GM12878 (cell line): ENCODE results near the gene KRT4. TPM values are rescaled to one million over a fixed set of nuclear protein-coding genes. Genes with fewer than 3 reads are reported as not detected.

Experiments used
- ATAC-seq: fragments of 200-7000 bp; cut with Tn5 transposase; 3 replicates; pipeline ENCODE4 v1.9.1; 2020; ENCODE audit warnings: mild to moderate bottlenecking, moderate library complexity
- BruUV-seq: library from RNA; stranded (reverse); fragments of 400-500 nt; replicated peaks from 2 replicates; lab custom pipeline; 2021; lab: Mats Ljungman, UMichigan
- CTCF ChIA-PET: fragments of 300-600 bp; sonication (Branson Sonifier 250); formaldehyde crosslinking; extraction: SDS; loops from one replicate; lab custom pipeline; 2021; ENCODE audit warnings: inconsistent platforms; lab: Yijun Ruan, JAX
- POLR2A ChIA-PET: fragments of 350-600 bp; formaldehyde crosslinking; extraction: SDS; loops from one replicate; lab custom pipeline; 2021; ENCODE audit warnings: inconsistent platforms; lab: Charles Lee
- RAD21 ChIA-PET: fragments of 300-600 bp; sonication (Branson Sonifier 250); formaldehyde crosslinking; loops from one replicate; lab custom pipeline; 2023; ENCODE audit warnings: antibody characterized with exemption; ENCODE audit not compliant: unreplicated experiment; lab: Charles Lee
- SMC1A ChIA-PET: fragments of 300-600 bp; sonication (Branson Sonifier 250); formaldehyde crosslinking; loops from one replicate; lab custom pipeline; 2023; ENCODE audit not compliant: unreplicated experiment, uncharacterized antibody; lab: Charles Lee
- DNase-seq: peaks from one replicate; pipeline ENCODE4 v3.0.0-alpha.2; 2011; ENCODE audit warnings: low read depth, low spot score
- FAIRE-seq: peaks from 3 replicates; lab custom pipeline; 2011; peaks lifted over from hg19 to GRCh38; lab: Jason Lieb, UNC
- H2AFZ ChIP-seq: 2 replicates; pipeline ENCODE4 v1.6.0; 2011; ENCODE audit warnings: low read depth, low read length, control low read depth; ENCODE audit not compliant: control insufficient read depth
- H3K27ac ChIP-seq: 2 replicates; pipeline ENCODE4 v1.5.1; 2011; ENCODE audit warnings: control low read depth; ENCODE audit not compliant: control insufficient read depth, insufficient read depth
- H3K27me3 ChIP-seq, 2 experiments: replicated peaks in 1 of 2; 2 replicates each; pipeline versions ENCODE4 v1.6.0 to v1.6.1; 2011; ENCODE audit warnings: low read length in 1 of 2; ENCODE audit not compliant: control insufficient read depth in 2 of 2, insufficient read depth in 2 of 2
- H3K36me3 ChIP-seq, 2 experiments: 2 replicates each; pipeline ENCODE4 v1.5.1; 2011; ENCODE audit warnings: low read length in 1 of 2; ENCODE audit not compliant: control insufficient read depth in 2 of 2, insufficient read depth in 2 of 2
- H3K4me1 ChIP-seq: 2 replicates; pipeline ENCODE4 v1.6.1; 2011; ENCODE audit warnings: mild to moderate bottlenecking, low read length, moderate library complexity, mixed read lengths; ENCODE audit not compliant: control insufficient read depth, insufficient read depth
- H3K4me2 ChIP-seq: 2 replicates; pipeline ENCODE4 v1.6.0; 2011; ENCODE audit warnings: control low read depth; ENCODE audit not compliant: control insufficient read depth, insufficient read depth
- H3K4me3 ChIP-seq: fragments of 200-600 bp; sonication (generic); 2 replicates; pipeline ENCODE4 v1.5.1; 2016
- H3K79me2 ChIP-seq: 2 replicates; pipeline ENCODE4 v1.6.0; 2011; ENCODE audit warnings: low read length; ENCODE audit not compliant: control insufficient read depth, insufficient read depth
- H3K9ac ChIP-seq: 2 replicates; pipeline ENCODE4 v1.8.0; 2011; ENCODE audit warnings: low read length, control low read depth, mixed read lengths; ENCODE audit not compliant: control insufficient read depth, insufficient read depth
- H3K9me3 ChIP-seq: replicated peaks from 3 replicates; pipeline ENCODE4 v1.5.1; 2011; ENCODE audit warnings: mild to moderate bottlenecking, low read length; ENCODE audit not compliant: control insufficient read depth, insufficient read depth
- H4K20me1 ChIP-seq: 2 replicates; pipeline ENCODE4 v1.6.0; 2011; ENCODE audit not compliant: control insufficient read depth, insufficient read depth
- BRCA1 ChIP-seq: IDR thresholded peaks from 2 replicates; pipeline ENCODE4 v1.6.1; 2011; ENCODE audit warnings: low read depth, low read length, improper control_type of control experiment
- HDGF ChIP-seq: fragments of 450-650 bp; IDR thresholded peaks from 2 replicates; pipeline ENCODE4 v1.6.1; 2016; ENCODE audit warnings: antibody characterized with exemption
- IRF5 ChIP-seq: fragments of 450-650 bp; IDR thresholded peaks from 2 replicates; pipeline ENCODE4 v1.6.1; 2017; ENCODE audit warnings: borderline replicate concordance
- MEF2B ChIP-seq: fragments of 450-650 bp; IDR thresholded peaks from 2 replicates; pipeline ENCODE4 v1.6.1; 2018; ENCODE audit warnings: mild to moderate bottlenecking, moderate library complexity; ENCODE audit not compliant: partially characterized antibody, poor library complexity, severe bottlenecking
- MTA3 ChIP-seq: IDR thresholded peaks from 2 replicates; pipeline ENCODE4 v1.6.1; 2012; ENCODE audit warnings: low read length, inconsistent platforms, borderline replicate concordance
- PAX8 ChIP-seq: fragments of 450-650 bp; IDR thresholded peaks from 2 replicates; pipeline ENCODE4 v1.6.1; 2017; ENCODE audit warnings: mild to moderate bottlenecking, moderate library complexity
- POU2F2 ChIP-seq: IDR thresholded peaks from 3 replicates; pipeline ENCODE4 v1.6.1; 2011; ENCODE audit warnings: low read depth, mild to moderate bottlenecking, low read length, borderline replicate concordance
- SKIL ChIP-seq: fragments of 450-650 bp; IDR thresholded peaks from 2 replicates; pipeline ENCODE4 v1.6.1; 2017; ENCODE audit warnings: mild to moderate bottlenecking, low read depth, inconsistent platforms; ENCODE audit not compliant: poor library complexity, severe bottlenecking
- SMAD1 ChIP-seq: fragments of 450-650 bp; IDR thresholded peaks from 2 replicates; pipeline ENCODE4 v1.6.1; 2018; ENCODE audit warnings: mild to moderate bottlenecking, low read depth; ENCODE audit not compliant: partially characterized antibody
- TAF1 ChIP-seq: IDR thresholded peaks from 2 replicates; pipeline ENCODE4 v1.6.1; 2011; ENCODE audit warnings: mild to moderate bottlenecking, low read depth, low read length, borderline replicate concordance
- TCF3 ChIP-seq: IDR thresholded peaks from 2 replicates; pipeline ENCODE4 v1.6.1; 2012; ENCODE audit warnings: low read depth, mild to moderate bottlenecking, low read length, borderline replicate concordance; ENCODE audit not compliant: insufficient read depth
- WGBS: methylation state at CpG from one replicate; pipeline ENCODE4 v1.1.6; 2016; ENCODE audit warnings: low lambda C conversion rate; ENCODE audit not compliant: insufficient replicate concordance, insufficient coverage; ENCODE audit errors: missing lambda C conversion rate; 5-methylcytosine and 5-hydroxymethylcytosine counted together
- in situ Hi-C: fragments of 300-500 bp; cut with MboI; formaldehyde crosslinking; loops from 9 replicates; pipeline ENCODE4 v1.14.3; 2018; ENCODE audit warnings: mixed read lengths
- intact Hi-C: fragments of 100-400 bp; cut with micrococcal nuclease; formaldehyde crosslinking; loops from one replicate; pipeline ENCODE4 v1.14.2; 2022; ENCODE audit not compliant: unreplicated experiment
- polyA plus RNA-seq, 11 experiments: library from polyadenylated mRNA; depleted of rRNA in 4 of 11; unstranded in 6 of 11; stranded (reverse) in 5 of 11; fragments of >200 nt; fragmentation: Nextera tagmentation in 4 of 11; fragmentation: Illumina TruSeq in 1 of 11; extraction: Ambion mirVana in 4 of 11; extraction: Trizol in 1 of 11; gene quantifications; 1 replicate in 1 of 11; 2 replicates in 10 of 11; pipeline versions ENCODE4 v1.2.1 to v1.2.3, GENCODE V29; 2011 to 2016; ENCODE audit warnings: inconsistent platforms in 2 of 11, missing spikeins in 2 of 11, low read depth in 1 of 11
- total RNA-seq, 4 experiments: library from RNA; depleted of rRNA in 3 of 4; stranded (reverse); fragments of >200 nt in 3 of 4; fragmentation: Illumina TruSeq in 1 of 4; extraction: Trizol in 1 of 4; gene quantifications; 2 replicates each; pipeline versions ENCODE4 v1.2.1 to v1.2.3, GENCODE V29; 2013 to 2021
- TF ChIP-seq, protein P1 (sequence below): fragments of 450-650 bp; IDR thresholded peaks from 2 replicates; pipeline ENCODE4 v1.6.1; 2017; ENCODE audit warnings: antibody characterized with exemption, mild to moderate bottlenecking, moderate library complexity

Gene KRT4
- total and polyA plus RNA-seq, 10 of the 15 experiments (the other 5 are each of a cell fraction or from before 2014, with no cell fraction given) = not detected

DNA sequence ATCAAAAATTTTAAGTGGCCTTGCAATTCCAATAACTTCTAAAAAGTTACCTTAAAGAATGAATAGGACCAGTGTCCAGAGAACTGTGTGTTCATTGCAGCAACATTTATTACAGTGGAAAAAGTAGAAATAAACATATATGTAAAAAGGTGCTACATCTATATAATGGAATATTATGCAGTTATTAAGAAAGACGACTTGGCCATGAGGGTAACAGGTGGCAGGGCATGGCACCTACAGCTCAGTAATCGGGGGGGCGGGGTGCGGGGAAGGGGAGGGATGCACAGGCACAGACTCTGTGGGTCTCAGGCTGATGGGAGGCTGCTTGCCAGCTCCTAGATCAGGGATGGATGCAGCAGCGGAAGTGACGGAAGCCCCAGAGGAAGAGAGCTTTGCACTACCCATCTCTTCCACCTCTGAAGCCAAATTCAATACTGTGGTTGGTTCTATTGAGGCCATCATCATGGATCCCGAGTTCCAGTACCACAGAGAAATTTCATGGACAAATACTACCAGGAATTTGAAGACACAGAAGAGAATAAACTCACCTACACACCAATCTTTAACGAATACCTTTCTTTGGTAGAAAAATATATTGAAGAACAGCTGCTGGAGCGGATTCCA lies 50.8 kb downstream of the KRT4 start:
- Histone ChIP-seq H3K27ac (no peak overlapping the region), H3K36me3 (no peaks in the 10 kb centered on the region), H3K79me2 (no peaks in the 10 kb centered on the region), H3K27me3 (0 out of 4 replicates have a peak, but pooled peaks cover 0 to 3% of the 10 kb centered on the region in 2 experiments), H3K9me3 (no peaks in the 10 kb centered on the region; the same call in 2 of the 3 replicates), H3K4me3 (no peak overlapping the region), H2AFZ (no peak overlapping the region), H3K4me1 (no peaks in the 10 kb centered on the region), H3K9ac (no peak overlapping the region), H3K4me2 (no peak overlapping the region)
- ChIA-PET CTCF (interaction anchor here (0.6 to 0.9 kb wide), 2 partner anchors 13 to 103 kb away, joined by 3 read pairs; no protein-coding TSS in a partner anchor), RAD21 (no interaction called here), POLR2A (no interaction called here), SMC1A (no interaction called here)
- no peak for FAIRE-seq
- in situ Hi-C loops = no loop called here
- BruUV-seq = no TSS peak
- DNase-seq = no peak
- 4% methylated on average over 6 of the region's 9 CpGs for WGBS
- ATAC-seq = no peak
- intact Hi-C loops = no loop called here
- TF ChIP-seq MEF2B (no peak), POU2F2 (no peak), BRCA1 (no peak), HDGF (no peak), SMAD1 (no peak), TCF3 (no peak), SKIL (no peak), MTA3 (no peak), IRF5 (no peak), PAX8 (no peak), TAF1 (no peak)
- TF ChIP-seq, protein P1, sequence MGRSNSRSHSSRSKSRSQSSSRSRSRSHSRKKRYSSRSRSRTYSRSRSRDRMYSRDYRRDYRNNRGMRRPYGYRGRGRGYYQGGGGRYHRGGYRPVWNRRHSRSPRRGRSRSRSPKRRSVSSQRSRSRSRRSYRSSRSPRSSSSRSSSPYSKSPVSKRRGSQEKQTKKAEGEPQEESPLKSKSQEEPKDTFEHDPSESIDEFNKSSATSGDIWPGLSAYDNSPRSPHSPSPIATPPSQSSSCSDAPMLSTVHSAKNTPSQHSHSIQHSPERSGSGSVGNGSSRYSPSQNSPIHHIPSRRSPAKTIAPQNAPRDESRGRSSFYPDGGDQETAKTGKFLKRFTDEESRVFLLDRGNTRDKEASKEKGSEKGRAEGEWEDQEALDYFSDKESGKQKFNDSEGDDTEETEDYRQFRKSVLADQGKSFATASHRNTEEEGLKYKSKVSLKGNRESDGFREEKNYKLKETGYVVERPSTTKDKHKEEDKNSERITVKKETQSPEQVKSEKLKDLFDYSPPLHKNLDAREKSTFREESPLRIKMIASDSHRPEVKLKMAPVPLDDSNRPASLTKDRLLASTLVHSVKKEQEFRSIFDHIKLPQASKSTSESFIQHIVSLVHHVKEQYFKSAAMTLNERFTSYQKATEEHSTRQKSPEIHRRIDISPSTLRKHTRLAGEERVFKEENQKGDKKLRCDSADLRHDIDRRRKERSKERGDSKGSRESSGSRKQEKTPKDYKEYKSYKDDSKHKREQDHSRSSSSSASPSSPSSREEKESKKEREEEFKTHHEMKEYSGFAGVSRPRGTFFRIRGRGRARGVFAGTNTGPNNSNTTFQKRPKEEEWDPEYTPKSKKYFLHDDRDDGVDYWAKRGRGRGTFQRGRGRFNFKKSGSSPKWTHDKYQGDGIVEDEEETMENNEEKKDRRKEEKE = no peak
- TF ChIP-seq, all 136 proteins: peak for 0
- H4K20me1 ChIP-seq = no peaks in the 10 kb centered on the region
